Memory B cell (primary cell): ENCODE results near the gene ANKRD42.
A peak's percentile ranks its signal among the peaks of the same experiment; 100 is the strongest.

Experiments
- ATAC-seq: fragments of 150-1000 bp; cut with Tn5 transposase; 2 replicates; pipeline ENCODE4 v1.10.0; 2021; ENCODE audit warnings: low read depth, mild to moderate bottlenecking, moderate library complexity
- DNase-seq, 2 donors: peaks; one replicate each; pipeline ENCODE4 v3.0.0; 2022; ENCODE audit warnings: low spot score in 2 of 2
- H3K27ac Mint-ChIP-seq: one replicate; pipeline ENCODE4 v1.8.0; 2022; ENCODE audit warnings: mild to moderate bottlenecking, moderate library complexity, mixed read lengths
- H3K27me3 Mint-ChIP-seq: one replicate; pipeline ENCODE4 v1.8.0; 2022; ENCODE audit warnings: mixed read lengths
- H3K36me3 Mint-ChIP-seq: one replicate; pipeline ENCODE4 v1.8.0; 2022; ENCODE audit warnings: mild to moderate bottlenecking, mixed read lengths
- H3K4me1 Mint-ChIP-seq: one replicate; pipeline ENCODE4 v1.8.0; 2022; ENCODE audit warnings: mixed read lengths
- H3K4me3 Mint-ChIP-seq: one replicate; pipeline ENCODE4 v1.8.0; 2022; ENCODE audit warnings: mild to moderate bottlenecking, moderate library complexity, mixed read lengths
- H3K9me3 Mint-ChIP-seq: one replicate; pipeline ENCODE4 v1.8.0; 2022; ENCODE audit warnings: mixed read lengths

Gene ANKRD42

DNA sequence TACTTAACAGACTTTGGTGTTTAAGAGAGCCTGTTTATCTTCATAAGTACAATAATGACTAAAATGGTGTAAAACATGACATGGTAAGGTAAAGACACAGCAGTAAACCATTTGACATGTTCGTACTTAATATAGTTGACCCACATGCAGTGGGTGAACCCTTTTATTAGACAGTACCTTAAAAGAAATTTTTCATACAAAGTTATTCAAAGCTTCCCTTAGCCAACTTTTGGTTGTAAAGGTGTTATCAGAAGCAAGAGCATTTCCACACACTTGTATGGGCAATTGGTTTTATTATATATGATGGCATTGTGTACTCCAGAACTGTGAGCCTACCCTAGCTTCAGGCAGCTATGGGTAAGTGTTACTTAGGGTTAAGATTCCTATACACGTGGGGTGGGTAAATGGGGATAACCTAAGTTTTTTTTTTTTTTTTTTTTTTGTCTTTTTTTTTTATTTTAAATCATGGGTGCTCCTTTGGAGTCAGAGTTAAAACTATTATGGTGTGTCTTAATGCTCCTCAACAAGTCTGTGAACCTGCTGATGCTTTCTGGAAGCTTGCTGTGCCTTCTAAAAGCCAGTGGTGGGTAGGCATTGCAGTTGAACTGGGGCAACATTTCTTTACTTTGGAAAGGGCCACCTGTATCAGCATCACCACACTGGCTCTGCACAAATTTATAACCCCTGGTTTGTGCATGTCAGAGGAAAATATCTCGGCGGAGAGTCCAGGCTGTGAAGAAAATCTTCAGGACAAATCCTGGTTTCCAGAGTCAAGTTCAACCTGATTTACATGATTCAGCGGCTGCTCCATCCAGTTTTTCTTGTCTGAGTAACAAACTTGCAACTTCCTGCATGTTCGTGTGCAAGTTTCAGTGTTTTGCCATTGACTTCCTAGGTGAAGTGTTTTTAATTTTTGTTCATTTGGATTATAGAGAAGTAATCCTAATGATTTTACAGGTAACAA, 33.3 kb upstream of the ANKRD42 start:
- ATAC-seq (no peak), DNase-seq (no peak)
- peaks cover 26% of the 10 kb centered on the region for H3K36me3 Mint-ChIP-seq
- H3K27ac Mint-ChIP-seq = peak overlapping the region; percentile 98
- H3K4me3 Mint-ChIP-seq = peak overlapping the region; percentile 93
- no peaks in the 10 kb centered on the region for H3K9me3 Mint-ChIP-seq
- peaks cover 31% of the 10 kb centered on the region for H3K4me1 Mint-ChIP-seq
- H3K27me3 Mint-ChIP-seq = no peaks in the 10 kb centered on the region

DNA sequence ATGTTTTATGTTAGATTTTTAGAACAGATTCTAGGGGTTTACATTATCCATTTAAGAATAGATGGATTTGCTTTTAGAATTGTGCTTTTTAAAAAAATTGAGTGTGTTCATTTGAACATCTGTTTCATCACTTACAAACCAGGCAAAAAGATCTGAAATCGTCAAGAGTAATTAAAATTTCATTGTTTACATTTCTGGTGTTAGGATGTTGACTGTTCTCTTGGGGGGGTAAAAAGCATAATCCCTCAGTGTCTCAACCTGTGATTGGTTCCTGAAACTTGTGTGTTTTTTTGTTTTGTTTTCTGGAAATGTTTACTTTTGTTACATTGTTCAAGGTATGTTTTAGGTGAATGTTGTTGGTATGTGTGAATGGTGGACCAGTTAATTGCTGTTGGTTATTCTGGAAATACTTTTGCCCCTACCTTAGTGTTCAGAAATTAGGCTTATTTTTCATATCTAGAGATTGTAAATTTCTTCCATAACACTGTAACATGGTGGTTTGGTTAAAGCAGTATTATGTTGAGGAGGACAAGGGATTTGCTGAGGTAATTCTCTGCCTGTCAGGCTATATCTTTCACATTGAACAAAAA, 31.8 kb upstream of the ANKRD42 start:
- Mint-ChIP-seq H3K27ac (peak overlapping the region; percentile 70), H3K4me1 (peaks cover 36% of the 10 kb centered on the region), H3K4me3 (peak overlapping the region; percentile 56), H3K9me3 (no peaks in the 10 kb centered on the region), H3K36me3 (peaks cover 38% of the 10 kb centered on the region), H3K27me3 (no peaks in the 10 kb centered on the region)
- DNase-seq (no peak), ATAC-seq (no peak)

DNA sequence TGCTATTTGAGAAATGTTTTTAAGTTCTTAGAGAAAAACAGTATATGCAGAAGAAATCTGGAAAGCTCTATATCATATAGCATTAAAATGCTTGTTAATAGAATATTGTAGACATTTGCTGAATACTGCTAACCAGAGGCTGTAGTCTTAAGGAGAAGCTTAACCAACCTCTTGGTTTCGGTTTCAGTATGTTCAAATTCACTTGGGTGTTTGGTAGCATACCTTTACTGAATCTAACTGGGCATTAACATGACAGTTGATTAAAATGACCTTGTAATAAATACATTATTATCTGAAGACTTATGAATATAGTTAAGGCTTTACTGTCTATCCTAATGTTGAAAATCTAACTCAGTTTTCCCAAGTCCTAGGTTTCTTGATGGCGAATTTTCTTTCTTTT, 31.1 kb upstream of the ANKRD42 start:
- H3K27ac Mint-ChIP-seq = peak overlapping the region; percentile 70
- H3K9me3 Mint-ChIP-seq = no peaks in the 10 kb centered on the region
- DNase-seq = no peak
- peaks cover 38% of the 10 kb centered on the region for H3K4me1 Mint-ChIP-seq
- peak overlapping the region; percentile 34 for H3K4me3 Mint-ChIP-seq
- no peaks in the 10 kb centered on the region for H3K27me3 Mint-ChIP-seq
- peaks cover 37% of the 10 kb centered on the region for H3K36me3 Mint-ChIP-seq
- ATAC-seq = peak; percentile 64

DNA sequence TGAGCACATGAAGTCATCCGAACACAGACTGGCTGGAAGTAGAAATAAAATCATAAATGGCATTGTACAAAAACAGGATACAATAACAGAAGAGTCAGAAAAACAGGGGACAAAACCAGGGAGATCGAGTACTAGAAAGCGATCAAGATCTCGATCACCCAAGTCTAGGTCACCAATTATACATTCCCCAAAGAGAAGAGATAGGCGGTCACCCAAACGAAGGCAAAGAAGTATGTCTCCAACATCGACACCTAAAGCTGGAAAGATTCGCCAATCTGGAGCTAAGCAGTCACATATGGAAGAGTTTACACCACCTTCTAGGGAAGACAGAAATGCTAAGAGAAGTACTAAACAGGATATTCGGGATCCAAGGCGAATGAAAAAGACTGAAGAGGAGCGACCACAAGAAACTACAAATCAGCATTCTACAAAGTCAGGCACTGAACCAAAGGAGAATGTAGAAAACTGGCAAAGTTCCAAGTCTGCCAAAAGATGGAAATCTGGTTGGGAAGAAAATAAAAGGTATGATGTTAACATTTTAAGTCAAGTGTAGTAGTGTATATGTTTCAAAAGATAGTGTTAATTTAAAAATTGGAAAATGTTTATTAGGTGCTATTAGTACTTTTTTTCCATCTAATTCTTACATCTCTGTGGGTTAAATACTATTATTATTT, 27.2 kb upstream of the ANKRD42 start:
- no peak for ATAC-seq
- Mint-ChIP-seq H3K36me3 (peaks cover 44% of the 10 kb centered on the region), H3K4me3 (no peak overlapping the region)

DNA sequence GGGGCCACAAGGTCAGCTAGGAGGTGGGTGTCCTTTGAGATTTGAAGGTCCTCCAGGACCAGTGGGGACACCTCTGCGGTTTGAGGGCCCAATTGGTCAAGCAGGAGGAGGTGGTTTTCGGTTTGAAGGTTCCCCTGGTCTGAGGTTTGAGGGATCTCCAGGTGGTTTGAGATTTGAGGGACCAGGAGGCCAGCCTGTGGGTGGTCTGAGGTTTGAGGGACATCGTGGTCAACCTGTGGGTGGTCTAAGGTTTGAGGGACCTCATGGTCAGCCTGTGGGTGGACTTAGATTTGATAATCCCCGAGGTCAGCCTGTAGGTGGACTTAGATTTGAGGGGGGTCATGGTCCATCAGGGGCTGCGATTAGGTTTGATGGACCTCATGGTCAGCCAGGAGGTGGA, 24.8 kb upstream of the ANKRD42 start:
- no peak for DNase-seq
- Mint-ChIP-seq H3K27me3 (no peaks in the 10 kb centered on the region), H3K36me3 (peaks cover 49% of the 10 kb centered on the region), H3K27ac (no peak overlapping the region), H3K9me3 (no peaks in the 10 kb centered on the region), H3K4me3 (no peak overlapping the region), H3K4me1 (peaks cover 48% of the 10 kb centered on the region)
- no peak for ATAC-seq

More for the DNA sequence above, 27.2 kb upstream of the ANKRD42 start:
- Mint-ChIP-seq H3K27me3 (no peaks in the 10 kb centered on the region), H3K27ac (peak overlapping the region; percentile 54), H3K9me3 (no peaks in the 10 kb centered on the region), H3K4me1 (peaks cover 47% of the 10 kb centered on the region)
- no peak for DNase-seq

DNA sequence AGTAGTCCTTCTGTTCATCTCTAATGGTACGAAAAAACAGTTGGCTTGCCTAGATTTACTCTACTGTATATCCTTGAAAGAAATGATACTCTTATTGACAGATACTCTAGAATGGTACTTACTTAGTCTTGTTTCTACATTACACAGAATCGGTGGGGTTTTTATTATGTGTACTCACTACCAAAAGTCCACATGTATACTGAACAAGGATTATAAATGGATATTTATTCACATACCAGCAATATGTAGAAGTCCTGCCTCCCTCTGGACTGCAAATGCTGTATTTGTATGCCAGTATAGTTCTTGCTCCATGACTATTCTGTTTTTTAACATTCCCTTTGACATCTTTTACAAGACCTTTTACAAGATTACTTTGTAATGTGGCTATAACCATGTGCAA, 22.6 kb upstream of the ANKRD42 start:
- ATAC-seq (no peak), DNase-seq (no peak)
- peaks cover 54% of the 10 kb centered on the region for H3K4me1 Mint-ChIP-seq
- no peaks in the 10 kb centered on the region for H3K27me3 Mint-ChIP-seq
- H3K27ac Mint-ChIP-seq = peak overlapping the region; percentile 61
- H3K4me3 Mint-ChIP-seq = peak overlapping the region; percentile 66
- H3K9me3 Mint-ChIP-seq = no peaks in the 10 kb centered on the region
- peaks cover 42% of the 10 kb centered on the region for H3K36me3 Mint-ChIP-seq

DNA sequence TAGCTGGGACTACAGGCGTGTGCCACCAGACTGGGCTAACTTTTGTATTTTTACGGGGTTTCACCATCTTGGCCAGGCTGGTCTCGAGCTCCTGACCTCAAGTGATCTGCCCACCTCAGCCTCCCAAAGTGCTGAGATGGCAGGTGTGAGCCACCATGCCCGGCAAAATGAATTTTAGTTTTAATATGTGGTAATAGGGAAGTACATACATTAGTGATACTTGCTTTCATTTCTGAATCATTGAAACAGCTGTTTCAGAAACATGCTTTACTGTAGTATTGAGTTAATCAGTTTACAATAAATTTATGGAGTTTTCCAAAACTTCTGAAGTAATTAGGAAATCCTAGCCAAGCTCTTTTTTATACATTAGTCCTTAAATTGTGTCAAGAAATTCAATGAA, 21.0 kb upstream of the ANKRD42 start:
- H3K27me3 Mint-ChIP-seq = no peaks in the 10 kb centered on the region

DNA sequence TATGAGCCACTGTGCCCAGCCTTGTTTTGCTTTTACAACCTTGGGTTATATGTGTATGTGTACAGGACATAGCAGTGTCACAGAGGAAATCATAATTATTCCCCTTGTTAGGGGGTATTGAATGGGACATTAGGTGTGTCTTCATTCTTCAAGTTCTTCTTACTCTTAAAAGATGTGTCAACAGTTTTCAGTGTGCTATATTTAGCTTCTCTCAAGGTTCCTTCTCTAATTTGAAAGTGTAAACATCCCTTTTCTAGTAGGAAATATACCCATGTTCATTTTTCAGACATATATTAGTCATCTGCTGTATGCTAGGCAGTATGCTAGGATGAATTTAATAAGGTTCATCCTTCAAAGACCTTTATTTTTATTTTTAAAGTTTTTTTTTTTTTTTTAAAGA, 19.5 kb upstream of the ANKRD42 start:
- Mint-ChIP-seq H3K4me3 (peak overlapping the region; percentile 55), H3K27me3 (no peaks in the 10 kb centered on the region), H3K36me3 (peaks cover 29% of the 10 kb centered on the region), H3K9me3 (no peaks in the 10 kb centered on the region), H3K4me1 (peaks cover 45% of the 10 kb centered on the region), H3K27ac (no peak overlapping the region)
- ATAC-seq (peak; percentile 78), DNase-seq (no peak)

More for the DNA sequence above, 21.0 kb upstream of the ANKRD42 start:
- Mint-ChIP-seq H3K4me3 (peak overlapping the region; percentile 59), H3K9me3 (no peaks in the 10 kb centered on the region), H3K27ac (no peak overlapping the region), H3K4me1 (peaks cover 51% of the 10 kb centered on the region), H3K36me3 (peaks cover 36% of the 10 kb centered on the region)
- no peak for DNase-seq
- peak; percentile 38 for ATAC-seq

DNA sequence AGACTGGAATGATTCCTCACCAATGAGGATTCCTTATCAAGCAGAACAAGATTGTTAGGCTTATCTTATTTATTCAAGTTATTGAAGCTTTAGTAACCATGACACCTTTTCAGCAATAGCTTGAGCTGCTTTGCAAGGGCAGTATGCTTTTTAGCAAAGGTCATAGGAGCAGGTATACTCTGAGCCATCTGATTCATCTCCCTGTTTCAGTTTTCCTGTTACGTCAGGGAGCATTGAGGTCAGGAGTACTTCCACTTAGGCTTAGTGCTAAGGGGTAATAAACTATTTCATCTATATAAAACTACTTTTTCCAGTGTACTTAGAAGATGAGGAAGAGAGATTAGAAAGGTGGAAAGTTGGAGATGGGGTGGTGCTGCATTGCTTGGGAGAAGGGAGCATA, 17.7 kb upstream of the ANKRD42 start:
- ATAC-seq (no peak), DNase-seq (no peak)
- H3K9me3 Mint-ChIP-seq = no peaks in the 10 kb centered on the region
- peaks cover 32% of the 10 kb centered on the region for H3K4me1 Mint-ChIP-seq
- no peak overlapping the region for H3K4me3 Mint-ChIP-seq
- no peaks in the 10 kb centered on the region for H3K27me3 Mint-ChIP-seq
- peak overlapping the region; percentile 47 for H3K27ac Mint-ChIP-seq
- peaks cover 22% of the 10 kb centered on the region for H3K36me3 Mint-ChIP-seq

DNA sequence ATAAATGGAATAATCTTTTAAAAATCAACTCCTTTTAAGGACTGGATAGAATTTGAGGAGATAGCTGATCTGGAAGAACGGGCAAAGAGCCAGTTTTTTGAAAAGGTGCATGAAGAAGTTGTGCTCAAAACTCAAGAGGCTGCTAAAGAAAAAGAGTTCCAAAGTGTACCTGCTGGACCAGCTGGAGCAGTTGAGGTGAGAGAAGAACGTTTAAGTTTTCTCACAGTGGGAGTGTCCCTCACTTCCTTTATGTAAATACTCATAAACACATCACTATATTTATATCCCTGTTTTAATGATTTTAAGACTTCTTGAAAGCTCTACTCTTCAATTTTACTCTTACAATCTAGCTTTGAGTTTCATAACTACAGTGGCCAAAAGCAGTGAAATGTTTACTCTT, 11.7 kb upstream of the ANKRD42 start:
- H3K4me3 Mint-ChIP-seq = no peak overlapping the region
- peaks cover 22% of the 10 kb centered on the region for H3K36me3 Mint-ChIP-seq
- H3K27ac Mint-ChIP-seq = peak overlapping the region; percentile 51
- no peaks in the 10 kb centered on the region for H3K27me3 Mint-ChIP-seq
- H3K9me3 Mint-ChIP-seq = no peaks in the 10 kb centered on the region
- ATAC-seq = no peak
- H3K4me1 Mint-ChIP-seq = peaks cover 9% of the 10 kb centered on the region
- DNase-seq = no peak

DNA sequence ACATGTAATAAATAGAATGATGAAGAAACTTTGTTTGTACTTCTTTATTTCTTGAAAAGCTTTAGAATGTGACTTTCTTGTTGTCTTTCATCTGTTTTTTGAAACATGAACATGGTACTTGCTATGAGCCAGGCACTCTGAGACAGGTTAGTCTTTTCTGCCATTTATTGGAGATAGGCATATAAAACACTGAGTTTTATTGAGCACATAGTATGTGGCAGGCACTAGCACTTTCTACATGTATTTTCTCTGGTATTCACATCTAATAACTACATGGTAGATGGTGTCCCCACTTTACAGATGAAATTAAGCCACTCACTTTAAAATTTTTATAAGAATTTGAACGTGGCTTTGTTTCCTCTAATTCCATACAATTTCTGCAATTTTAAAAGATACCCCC, 7.7 kb upstream of the ANKRD42 start:
- H3K4me3 Mint-ChIP-seq = no peak overlapping the region
- peaks cover 19% of the 10 kb centered on the region for H3K36me3 Mint-ChIP-seq
- no peaks in the 10 kb centered on the region for H3K27me3 Mint-ChIP-seq
- H3K4me1 Mint-ChIP-seq = peaks cover 9% of the 10 kb centered on the region
- no peak for DNase-seq
- H3K9me3 Mint-ChIP-seq = no peaks in the 10 kb centered on the region
- H3K27ac Mint-ChIP-seq = no peak overlapping the region
- no peak for ATAC-seq

DNA sequence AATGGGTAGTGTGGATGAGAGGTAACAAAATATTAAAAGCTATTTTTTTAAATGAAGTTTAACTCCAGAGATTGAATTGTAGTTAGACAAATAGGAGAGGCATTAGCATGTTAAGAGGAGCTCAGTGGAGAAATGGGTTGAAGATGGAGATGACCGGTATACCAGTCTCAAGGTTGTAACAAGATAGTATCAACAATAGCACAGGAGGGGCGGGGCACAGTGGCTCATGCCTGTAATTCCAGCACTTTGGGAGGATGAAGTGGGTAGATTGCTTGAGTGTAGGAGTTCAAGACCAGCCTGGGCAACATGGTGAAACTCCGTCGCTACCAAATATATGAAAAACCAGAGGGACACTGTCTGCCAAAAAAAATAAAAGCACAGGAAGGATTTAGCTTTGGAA, 6.0 kb upstream of the ANKRD42 start:
- Mint-ChIP-seq H3K27me3 (no peaks in the 10 kb centered on the region), H3K27ac (peak overlapping the region; percentile 72), H3K36me3 (peaks cover 15% of the 10 kb centered on the region), H3K4me1 (peaks cover 5% of the 10 kb centered on the region), H3K4me3 (no peak overlapping the region), H3K9me3 (no peaks in the 10 kb centered on the region)
- ATAC-seq (no peak), DNase-seq (no peak)

DNA sequence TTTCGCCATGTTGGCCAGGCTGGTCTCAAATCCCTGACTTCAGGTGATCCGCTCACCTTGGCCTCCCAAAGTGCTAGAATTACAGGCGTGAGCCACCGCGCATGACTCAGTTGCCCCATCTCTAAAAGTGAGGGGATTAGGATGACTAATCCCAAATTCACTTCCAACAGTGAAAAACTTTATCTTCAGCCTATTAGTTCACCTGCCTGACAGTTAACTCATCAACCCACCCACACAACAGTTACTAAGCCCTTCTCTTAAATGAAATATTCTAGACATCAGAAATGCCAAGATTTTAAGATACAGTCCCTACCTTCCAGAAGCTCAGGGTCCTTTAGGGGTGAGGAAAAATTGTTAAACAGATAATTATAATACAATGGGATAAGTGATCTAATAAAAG, 2.0 kb upstream of the ANKRD42 start:
- H3K36me3 Mint-ChIP-seq = peaks cover 7% of the 10 kb centered on the region
- H3K4me3 Mint-ChIP-seq = no peak overlapping the region
- no peak for DNase-seq
- no peak for ATAC-seq
- H3K27ac Mint-ChIP-seq = no peak overlapping the region
- no peaks in the 10 kb centered on the region for H3K9me3 Mint-ChIP-seq
- H3K4me1 Mint-ChIP-seq = peaks cover 25% of the 10 kb centered on the region
- no peaks in the 10 kb centered on the region for H3K27me3 Mint-ChIP-seq

DNA sequence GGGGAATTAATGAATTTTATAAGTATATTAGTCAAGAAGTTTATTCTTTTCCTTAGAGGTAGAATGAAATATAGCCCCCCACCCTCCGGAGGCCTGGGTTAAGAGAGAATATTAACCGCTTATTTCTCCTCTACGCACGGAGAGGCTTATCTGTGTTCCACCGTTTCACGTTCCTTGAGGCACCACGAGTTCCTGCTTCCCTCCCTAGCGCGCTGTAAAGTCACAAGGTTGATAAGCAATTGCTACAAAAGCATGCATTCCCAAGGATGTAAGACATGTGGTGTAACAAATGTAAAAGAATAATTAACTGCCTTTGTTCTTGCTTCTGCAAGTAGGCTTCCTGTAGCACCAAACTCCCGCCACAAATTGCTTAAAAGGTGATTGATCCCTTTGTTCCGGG, 1.5 kb upstream of the ANKRD42 start:
- H3K4me1 Mint-ChIP-seq = peaks cover 30% of the 10 kb centered on the region
- DNase-seq (no peak), ATAC-seq (no peak)
- H3K27me3 Mint-ChIP-seq = no peaks in the 10 kb centered on the region
- peaks cover 4% of the 10 kb centered on the region for H3K36me3 Mint-ChIP-seq
- H3K4me3 Mint-ChIP-seq = no peak overlapping the region
- no peaks in the 10 kb centered on the region for H3K9me3 Mint-ChIP-seq
- H3K27ac Mint-ChIP-seq = peak overlapping the region; percentile 97
